ENCODE measurements around the gene CARD14. TPM values are rescaled to one million over a fixed set of nuclear protein-coding genes. Genes with fewer than 3 reads are reported as not detected.

Gene CARD14
- total RNA-seq, 2 donors from 2014 or later = 0.29 to 0.54 TPM

- DNase-seq = no peak
- Histone ChIP-seq H3K9me3 (no peaks in the 10 kb centered on the region), H3K4me3 (no peak overlapping the region), H3K36me3 (no peaks in the 10 kb centered on the region), H3K27ac (no peak overlapping the region), H3K27me3 (no peaks in the 10 kb centered on the region), H3K9ac (ENCODE audit: low read depth in 2 of 2, low read length in 2 of 2) (no peak overlapping the region), H3K4me1 (peaks cover 3% of the 10 kb centered on the region)
- no peak for TF ChIP-seq CTCF (IDR thresholded peaks at IDR 0.05)
- intact Hi-C loops (cut with DNase I) = no loop called here
Measured at GRCh38 chr17:80217703-80218362, 48.0 kb downstream of the CARD14 start.

DNA sequence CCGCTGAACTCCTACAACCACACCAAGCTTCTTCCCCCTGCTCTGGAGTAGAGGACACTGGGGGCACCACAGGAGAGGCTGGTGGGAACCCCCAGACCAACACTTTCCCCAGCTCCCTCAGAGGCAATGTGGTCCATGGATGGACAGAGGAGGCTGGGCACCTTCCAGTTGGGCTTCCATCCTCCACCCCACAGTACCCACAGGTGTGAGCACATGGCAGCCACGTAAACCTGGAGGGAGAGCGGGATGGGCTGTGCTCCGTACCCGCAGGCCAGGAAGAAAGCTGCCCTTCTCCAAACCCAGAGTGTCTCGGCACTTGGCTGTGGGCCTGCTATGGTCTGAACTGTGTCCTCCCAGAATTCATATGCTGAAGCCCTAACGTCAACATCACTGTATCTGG is 48.6 kb downstream of the CARD14 start:
- no peaks in the 10 kb centered on the region for H3K9me3 ChIP-seq
- intact Hi-C loops (cut with DNase I) = no loop called here
- H3K27me3 ChIP-seq = no peaks in the 10 kb centered on the region
- H3K27ac ChIP-seq = no peak overlapping the region
- no peak overlapping the region for H3K9ac ChIP-seq (ENCODE audit: low read depth in 2 of 2, low read length in 2 of 2)
- DNase-seq = no peak
- no peaks in the 10 kb centered on the region for H3K36me3 ChIP-seq
- H3K4me1 ChIP-seq = peaks cover 3% of the 10 kb centered on the region
- TF ChIP-seq CTCF (IDR thresholded peaks at IDR 0.05) = no peak
- no peak overlapping the region for H3K4me3 ChIP-seq

DNA sequence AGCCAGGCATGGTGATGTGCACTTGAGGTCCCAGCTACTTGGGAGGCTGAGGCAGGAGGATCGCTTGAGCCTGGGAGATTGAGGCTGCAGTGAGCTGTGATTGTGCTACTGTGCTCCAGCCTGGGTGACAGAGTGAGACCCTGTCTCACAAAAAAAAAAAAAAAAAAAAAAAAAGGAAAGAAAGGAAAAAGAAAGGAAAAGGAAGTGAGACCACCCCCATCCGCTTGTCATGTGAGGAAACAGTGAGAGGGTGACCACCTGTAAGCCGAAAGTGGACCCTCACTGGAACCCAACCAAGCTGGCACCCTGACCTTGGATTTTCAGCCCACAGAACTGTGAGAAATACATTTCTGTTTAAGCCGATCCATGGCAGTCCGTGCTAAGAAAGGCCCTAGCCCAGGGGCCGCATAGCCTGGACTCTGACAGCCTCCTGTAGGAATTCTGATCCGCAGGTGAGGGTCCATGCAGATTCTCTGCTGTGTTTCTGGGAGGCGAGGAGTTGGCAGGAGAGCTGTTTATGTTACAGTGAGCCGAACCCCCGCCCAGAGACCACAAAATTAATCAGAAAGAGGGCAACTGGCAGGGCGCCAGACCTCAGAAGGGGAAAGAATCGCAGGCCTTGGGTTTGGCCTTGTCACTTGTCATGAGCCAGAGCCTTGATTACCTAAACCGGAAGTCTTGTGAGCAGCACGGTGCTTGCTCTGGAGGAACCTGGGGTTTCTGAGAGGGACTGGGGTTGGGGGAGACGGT is 49.4 kb downstream of the CARD14 start:
- peak overlapping the region; percentile 97 to 99 for H3K9ac ChIP-seq (ENCODE audit: low read depth in 2 of 2, low read length in 2 of 2)
- H3K4me3 ChIP-seq = peak overlapping the region; percentile 93
- H3K27ac ChIP-seq = peak overlapping the region; percentile 78
- peak; percentile 81 for DNase-seq
- H3K36me3 ChIP-seq = no peaks in the 10 kb centered on the region
- H3K9me3 ChIP-seq = no peaks in the 10 kb centered on the region
- H3K4me1 ChIP-seq = peaks cover 3% of the 10 kb centered on the region
- TF ChIP-seq CTCF (IDR thresholded peaks at IDR 0.05) = no peak
- intact Hi-C loops (cut with DNase I) = no loop called here
- no peaks in the 10 kb centered on the region for H3K27me3 ChIP-seq

DNA sequence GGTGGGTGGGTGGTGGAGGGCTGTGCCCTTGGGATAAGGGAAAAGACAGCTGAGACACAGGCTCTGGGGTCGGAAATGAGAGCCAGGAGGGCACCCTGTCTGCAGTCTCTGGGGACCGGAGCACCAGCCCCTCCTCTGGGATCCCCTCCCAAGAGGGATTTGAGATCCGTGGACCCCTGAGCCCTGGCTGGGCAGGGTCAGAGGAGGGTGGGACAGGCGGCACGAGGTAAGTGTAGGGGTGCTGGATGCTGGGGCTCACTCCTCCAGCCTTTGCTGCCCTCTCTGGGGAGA is 49.9 kb downstream of the CARD14 start:
- H3K4me3 ChIP-seq = peak overlapping the region; percentile 93
- no peak for TF ChIP-seq CTCF (IDR thresholded peaks at IDR 0.05)
- peaks cover 3% of the 10 kb centered on the region for H3K4me1 ChIP-seq
- no peak for DNase-seq
- intact Hi-C loops (cut with DNase I) = no loop called here
- H3K36me3 ChIP-seq = no peaks in the 10 kb centered on the region
- H3K27me3 ChIP-seq = no peaks in the 10 kb centered on the region
- H3K27ac ChIP-seq = peak overlapping the region; percentile 78
- H3K9me3 ChIP-seq = no peaks in the 10 kb centered on the region
- peak overlapping the region; percentile 97 to 99 for H3K9ac ChIP-seq (ENCODE audit: low read depth in 2 of 2, low read length in 2 of 2)

GRCh38 chr17:80220054-80220735 is 50.4 kb downstream of the CARD14 start, which contains the start of the genes SGSH and SLC26A11:
Gene SGSH (minus strand): TSS chr17:80220333. CDS start chr17:80220313, 20 bp downstream.
Gene SLC26A11 (plus strand): TSS chr17:80220427. CDS start chr17:80221561, 1,134 bp downstream.
- Histone ChIP-seq H3K9me3 (no peaks in the 10 kb centered on the region), H3K9ac (ENCODE audit: low read depth in 2 of 2, low read length in 2 of 2) (peak within 1 kb of the TSS; percentile 97 to 99), H3K4me3 (peak within 1 kb of the TSS; percentile 93), H3K27ac (peak within 1 kb of the TSS; percentile 78), H3K4me1 (peaks cover 3% of the 10 kb centered on the region), H3K27me3 (no peaks in the 10 kb centered on the region), H3K36me3 (no peaks in the 10 kb centered on the region)
- intact Hi-C loops (cut with DNase I) = no loop called here
- TF ChIP-seq CTCF (IDR thresholded peaks at IDR 0.05) = no peak
- DNase-seq = peak; percentile 87
